T-helper 22 cell (primary cell): ENCODE results near the gene MIPEP.

Experiments used
- DNase-seq: peaks from one replicate; pipeline ENCODE4 v3.0.0-alpha.2; 2020; ENCODE audit warnings: low read depth

MIPEP gene

DNA sequence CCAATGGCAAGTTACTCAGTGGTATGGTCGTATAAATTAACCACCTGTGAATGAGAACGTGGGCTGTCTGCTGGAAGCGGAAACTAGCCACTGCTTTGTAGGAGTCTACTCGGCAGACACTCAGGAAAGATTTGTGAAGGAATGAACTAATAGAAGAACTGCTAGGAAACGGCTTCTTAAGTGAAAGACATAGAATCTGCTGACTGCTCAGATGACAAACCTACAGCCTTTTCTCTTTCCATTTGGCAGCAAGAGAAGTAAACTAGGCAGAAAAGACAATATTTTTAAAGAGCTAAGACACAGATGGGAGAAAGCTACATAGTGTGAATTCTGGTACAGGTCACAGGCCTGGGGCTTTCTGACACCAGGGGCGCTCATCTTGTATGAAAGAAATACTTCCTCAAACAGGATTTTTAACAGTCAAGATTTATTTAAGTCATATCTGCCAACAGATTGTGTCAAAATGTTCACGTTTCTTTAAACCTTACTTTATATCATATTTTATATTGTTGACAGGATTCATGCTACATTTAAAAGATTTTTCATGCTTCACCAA is 78.4 kb downstream of the MIPEP start:
- no peak for DNase-seq

DNA sequence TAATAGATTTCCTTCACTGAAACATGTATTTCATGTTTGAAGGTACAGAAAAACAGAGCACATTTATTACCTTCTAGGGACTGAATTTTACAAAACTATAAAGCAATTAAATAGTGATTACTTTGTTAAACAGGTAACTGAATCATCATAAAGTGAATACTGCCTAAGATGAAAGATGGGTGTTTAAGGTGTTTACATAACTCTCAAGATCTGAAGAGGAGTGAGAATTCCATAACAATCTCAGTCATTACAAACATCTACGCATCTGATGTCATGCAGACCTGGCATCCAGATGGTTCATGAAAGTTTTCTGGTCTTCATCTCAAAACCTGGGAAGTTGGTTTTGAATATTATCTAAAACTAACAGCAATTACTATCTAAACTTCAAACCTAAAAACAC is 80.4 kb downstream of the MIPEP start:
- DNase-seq, result no peak

DNA sequence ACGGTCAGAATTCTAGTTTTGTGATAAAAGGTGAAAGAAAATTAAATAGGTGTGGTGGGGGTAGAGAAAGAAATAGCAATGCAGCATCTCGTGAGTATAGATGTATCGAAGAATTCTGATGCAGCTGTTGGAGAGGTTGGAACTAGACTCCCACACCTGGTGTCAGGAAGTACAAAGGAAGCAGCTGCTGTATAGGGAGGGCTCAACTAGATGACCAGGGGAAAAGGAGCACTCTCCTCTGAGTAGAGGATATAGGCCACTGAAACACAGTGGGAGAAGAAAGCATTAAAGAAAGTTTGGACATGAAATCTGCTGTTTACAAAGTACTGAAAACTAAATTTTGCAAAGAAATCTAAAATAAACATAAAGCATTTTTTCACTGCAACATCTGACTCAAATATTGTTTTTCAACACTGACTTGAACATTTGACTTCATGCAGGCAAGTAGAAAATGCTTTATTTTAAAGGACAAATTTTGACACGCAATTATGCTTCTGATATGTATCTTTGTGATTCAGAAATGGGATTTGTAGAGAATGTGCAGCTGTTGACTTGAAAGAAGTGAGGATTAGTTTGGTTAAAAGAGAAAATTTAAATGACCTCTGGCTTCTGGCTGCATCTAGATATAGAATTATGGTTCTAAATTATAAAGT is 82.2 kb downstream of the MIPEP start:
- DNase-seq, result no peak

GRCh38 chr13:23805821-23806220 is 83.4 kb downstream of the MIPEP start:
- DNase-seq, result no peak

DNA sequence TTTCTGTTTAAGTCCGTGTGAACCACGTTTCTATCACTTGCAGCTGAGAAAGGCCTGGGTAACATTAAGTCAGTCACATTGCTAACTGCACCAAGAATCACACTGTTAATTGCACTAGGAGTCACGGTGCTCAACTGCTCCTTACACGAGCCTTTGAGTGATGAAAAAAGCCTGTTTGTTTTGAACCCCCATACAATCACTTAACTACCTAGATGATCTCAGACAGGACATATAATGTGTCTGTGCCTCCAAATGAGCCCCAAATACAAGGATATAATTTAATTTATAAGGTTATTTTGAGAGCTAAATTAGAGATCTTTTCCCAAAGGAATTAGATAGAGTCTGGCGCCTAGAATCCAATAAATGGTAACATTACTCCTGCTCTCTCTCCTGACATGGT is 84.1 kb downstream of the MIPEP start:
- no peak for DNase-seq

GRCh38 chr13:23804166-23804565 is 85.0 kb downstream of the MIPEP start:
- no peak for DNase-seq

DNA sequence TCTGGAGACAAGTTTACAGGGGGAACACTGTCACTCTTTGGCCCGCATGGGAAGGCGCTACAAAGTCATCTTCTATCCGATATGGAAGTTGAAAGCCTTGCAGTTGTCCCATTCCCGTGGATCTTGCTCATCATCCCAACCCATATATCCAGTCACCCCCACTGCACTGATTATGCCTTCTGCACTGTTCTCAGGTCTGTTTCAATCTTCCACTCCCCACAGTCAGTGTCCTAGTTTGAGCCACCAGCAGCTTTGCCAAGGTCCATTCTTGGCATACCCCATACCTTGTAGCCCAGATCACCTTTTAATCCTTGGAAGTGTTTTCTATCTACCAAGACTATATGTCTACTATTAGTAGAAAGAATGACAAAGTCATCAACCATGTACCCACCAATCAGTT is 88.1 kb downstream of the MIPEP start:
- DNase-seq, result no peak

DNA sequence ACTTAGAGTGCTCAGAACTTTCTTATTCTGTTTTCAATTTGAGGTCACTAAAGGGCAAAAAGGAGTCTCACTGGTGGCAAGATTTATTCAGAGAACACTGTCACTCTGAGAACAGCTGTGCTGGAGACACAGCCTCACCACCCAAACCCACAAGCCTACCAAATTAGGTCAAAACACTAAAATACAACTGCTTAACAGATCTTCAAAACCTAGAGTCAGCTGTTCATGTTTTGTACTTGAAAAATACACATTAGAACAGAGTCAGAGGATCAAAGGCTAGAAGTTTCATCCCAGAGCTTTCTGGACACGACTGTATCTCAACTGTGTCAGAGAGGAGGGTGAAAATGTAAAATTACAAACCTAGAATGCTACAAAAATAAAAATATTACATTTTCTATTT is 89.3 kb downstream of the MIPEP start:
- no peak for DNase-seq

GRCh38 chr13:23797276-23797903 is 91.8 kb downstream of the MIPEP start:
- DNase-seq, result no peak

GRCh38 chr13:23796551-23796950 is 92.6 kb downstream of the MIPEP start:
- DNase-seq, result no peak

DNA sequence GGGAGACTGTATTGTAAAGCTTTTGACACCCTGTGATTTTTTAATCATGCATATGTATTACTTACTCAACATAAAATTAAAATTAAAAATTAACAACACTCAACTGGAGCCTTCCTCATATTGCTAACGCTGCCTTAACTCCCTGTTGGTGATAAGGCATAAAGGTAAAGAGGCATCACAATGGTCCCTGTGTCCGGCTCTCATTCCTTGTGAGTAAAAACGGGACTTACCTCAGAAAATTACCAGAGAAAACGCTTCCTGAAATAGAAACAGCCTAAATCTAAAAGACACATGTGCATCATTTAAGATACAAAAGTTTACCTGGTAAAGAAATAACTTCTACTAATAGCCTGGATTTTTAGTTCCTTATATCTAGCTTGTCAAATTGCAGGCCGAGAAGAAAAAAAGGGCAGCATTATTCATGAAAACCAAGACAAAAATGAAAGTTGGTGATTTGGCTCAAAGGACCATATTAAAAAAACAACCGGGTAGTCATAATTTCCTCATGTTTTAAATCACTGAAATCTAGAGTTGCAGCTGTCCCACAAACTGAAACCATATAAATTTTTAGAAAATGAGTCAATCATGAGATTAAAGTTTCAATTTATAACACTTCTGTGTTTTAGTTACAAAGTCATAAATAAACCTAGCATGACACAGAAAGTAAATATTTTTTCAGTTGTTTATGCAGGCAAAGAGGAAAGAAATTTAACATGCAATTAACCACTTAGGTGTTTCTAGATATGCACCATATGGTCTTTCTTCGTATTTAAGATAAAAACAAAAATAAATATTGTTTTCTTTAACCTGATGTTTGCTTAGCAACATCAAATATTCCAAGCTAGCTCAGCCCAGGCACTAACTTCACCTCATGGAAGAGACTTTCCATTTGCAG is 94.7 kb downstream of the MIPEP start:
- no peak for DNase-seq

DNA sequence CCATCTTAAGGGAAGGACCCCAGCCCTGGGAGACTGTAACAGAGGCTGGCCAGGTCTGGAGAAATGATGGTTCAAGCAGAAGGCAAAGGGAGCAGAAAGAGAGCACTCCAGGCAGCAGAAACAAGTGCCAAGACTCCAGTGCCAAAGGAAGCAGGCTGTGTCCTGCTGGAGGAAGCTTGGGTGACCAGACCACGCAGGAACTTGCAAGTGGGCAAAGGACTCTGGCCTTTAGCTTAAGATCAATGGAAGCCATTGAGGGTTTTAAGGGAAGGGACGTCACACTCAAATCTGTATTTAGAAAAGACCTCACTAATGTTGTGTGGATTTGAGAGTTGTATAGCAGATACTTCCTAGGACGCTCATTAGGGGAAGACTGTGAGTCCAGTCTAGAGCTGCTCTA is 95.5 kb downstream of the MIPEP start:
- DNase-seq, result no peak

DNA sequence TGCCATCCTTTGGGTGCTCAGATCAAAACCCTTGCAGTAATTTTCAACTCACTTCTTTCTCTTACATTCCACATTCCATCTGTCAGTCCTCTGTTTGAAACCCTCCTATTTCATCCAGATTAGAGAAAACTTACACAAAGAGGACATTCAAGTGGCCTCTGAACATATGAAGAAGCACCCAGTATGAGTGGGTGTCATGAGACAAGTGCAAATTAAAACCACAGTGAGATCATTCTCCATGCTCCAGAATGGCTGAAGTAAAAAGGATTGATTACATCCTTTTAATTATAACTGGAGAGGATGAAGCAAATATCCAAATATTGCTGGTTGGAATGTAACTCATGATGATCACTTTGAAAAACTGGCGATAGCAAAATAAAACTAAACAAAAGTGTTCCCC is 96.5 kb downstream of the MIPEP start:
- DNase-seq, result no peak

DNA sequence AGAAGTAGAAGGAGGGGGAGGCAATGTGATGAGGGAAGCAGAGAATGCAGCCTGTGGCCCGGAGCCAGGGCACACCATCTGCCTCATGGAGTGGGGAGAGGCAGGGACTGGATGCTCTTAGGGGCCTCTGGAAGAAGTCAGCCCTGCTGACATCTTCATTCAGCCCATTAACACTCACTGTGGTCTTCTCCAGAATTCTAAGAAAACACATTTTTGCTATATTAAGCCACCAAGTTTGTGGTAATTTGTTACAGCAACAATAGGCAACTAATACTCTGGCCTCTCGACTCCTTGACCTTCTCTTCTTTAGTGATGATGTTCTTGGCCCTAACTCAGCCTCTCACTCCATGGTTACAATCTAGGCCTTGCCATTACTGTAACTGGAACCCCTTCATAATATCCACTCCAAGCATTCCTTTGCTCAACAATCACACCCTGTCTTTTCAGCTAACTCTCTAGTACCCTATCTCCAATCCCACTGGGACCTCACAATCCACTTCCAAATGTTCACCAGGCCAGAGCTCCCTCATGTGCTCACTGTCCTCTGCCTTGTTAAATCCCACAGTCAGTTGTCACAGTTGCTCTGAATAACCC is 98.5 kb downstream of the MIPEP start:
- no peak for DNase-seq

DNA sequence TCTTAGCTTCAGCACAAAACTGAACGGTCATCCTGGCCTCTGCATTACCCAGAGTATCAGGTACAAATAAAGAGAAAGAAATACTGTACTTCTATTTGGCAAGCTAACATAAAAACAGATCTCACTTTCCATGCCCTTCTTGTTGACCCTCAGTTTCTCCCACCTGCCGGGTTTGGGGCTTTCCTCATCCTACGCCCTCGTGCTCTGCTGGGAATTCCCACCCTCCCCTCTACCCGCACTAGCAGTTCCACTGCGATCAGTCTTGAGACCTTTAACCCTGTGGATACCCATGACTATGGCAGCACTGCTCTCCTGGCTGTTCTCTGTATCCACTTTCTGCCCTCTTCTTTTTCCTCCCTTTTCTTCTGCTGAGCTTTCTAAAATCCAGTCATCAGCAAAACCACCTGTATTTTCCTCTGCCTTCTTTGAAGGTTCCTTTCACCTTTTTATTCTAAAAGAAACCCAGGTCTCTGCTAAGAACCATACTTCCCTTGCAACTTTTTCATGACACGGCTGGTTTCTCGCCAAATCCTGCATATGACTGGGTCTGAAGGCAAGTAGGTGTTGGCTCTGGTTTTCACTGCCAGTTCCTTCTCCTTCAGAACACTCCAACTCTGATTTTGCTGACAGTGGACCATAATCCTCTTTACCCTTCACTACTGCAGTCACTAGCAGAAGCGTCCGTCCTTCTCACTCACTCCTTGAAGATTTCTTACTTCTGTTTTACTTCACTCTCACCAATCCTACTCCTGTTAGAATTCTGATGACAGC is 99.4 kb downstream of the MIPEP start:
- no peak for DNase-seq

DNA sequence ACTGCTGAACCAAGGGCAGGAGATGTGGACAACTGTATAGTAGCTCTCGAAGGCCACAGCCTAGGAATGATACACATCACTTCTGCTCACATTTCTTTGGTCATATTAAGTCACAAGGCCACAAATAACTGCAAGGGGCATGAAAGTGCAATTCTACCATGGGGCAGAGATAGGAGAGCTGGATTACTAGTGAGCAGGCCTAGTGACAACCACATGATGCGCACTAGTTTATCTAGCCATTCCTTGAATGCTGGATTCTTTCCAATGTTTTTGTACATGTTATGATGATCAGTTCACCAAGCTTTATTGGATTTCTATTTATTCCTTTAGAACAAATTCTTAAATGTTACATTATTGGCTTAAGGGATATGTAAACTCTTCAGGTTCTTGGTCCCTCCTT is 100.7 kb downstream of the MIPEP start:
- DNase-seq, result no peak

DNA sequence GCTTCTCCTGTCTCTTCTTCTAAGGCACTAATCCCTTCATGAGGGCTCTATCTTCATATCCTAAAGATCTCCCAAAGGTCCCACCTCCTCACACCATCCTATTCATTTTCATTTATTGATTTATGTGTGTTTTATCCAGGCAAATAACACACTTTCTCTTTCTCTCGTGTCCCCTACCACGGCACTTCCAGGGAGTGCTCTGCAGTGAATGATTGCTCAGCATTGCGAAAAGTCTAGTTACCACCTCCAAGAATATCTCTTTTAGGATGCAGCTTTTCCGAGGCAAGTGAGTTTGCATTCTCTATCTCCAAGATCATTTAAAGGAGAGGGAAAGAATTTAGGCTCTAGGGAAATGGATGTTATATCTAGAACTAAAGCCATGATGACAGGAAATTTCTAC is 101.7 kb downstream of the MIPEP start:
- no peak for DNase-seq

DNA sequence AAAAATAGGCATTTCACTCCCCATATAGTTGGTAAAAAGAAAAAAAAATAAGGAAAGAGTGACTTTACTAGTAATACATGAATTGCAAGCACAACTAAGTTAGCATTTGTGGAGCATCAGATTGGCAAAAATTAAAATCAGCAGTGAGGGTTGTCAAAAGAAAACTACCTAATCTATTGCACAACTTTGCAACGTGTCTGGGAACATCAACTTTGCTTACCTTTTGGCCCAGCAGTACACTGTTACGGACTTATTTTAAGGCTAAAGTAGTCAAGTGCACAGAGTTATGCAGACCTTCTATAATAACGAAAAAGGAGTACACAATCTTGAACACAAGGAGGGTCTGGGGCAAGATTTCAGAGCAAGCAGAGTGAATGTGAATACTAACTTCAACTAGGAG is 102.6 kb downstream of the MIPEP start:
- no peak for DNase-seq

DNA sequence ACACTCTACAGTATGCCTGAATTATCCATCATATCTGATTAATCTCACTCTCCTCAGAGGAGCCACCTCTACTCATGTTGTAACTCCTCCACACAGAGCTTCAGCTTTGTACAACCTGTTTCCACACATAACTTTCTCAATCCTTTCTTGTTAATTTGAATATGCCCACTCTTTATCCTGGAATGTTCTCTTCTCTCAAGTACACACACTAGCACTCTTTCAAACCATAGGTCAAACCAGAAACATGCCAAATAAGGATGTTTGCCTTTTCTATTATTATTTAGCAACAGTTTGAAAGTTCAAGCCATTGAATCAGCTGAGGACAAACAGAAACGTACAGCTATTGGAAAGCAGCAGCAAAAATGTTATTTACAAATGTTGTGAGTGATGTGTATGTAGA is 110.3 kb downstream of the MIPEP start:
- DNase-seq, result no peak

DNA sequence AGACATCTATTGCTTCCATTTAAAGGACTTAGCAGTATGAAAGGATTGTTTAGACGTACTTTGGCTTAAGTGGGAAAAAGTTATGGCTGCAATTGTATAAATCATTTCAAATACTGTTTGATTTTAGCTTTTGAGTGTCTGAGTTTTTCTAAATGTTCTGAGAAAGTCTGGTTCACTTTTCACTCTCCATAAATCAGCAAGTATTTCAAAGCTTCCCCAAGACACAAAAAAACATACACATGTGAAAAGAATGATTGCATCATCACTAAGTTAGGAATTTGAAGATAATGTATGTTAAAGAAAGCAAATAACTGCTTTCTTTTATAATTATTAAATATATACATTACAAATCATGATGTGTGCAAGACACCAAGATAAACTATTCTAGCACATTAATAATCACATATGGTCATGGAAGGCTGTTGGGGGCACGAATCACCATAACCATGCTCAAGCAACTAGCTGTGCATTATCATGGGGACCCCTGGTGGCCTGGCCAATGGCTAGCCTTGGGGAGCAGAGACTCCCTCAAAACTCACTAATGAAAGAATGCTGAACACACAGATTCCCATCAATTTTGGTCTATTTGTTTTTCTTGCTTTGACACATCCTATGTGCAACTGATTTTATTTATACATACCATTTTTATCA is 111.1 kb downstream of the MIPEP start:
- DNase-seq, result no peak

DNA sequence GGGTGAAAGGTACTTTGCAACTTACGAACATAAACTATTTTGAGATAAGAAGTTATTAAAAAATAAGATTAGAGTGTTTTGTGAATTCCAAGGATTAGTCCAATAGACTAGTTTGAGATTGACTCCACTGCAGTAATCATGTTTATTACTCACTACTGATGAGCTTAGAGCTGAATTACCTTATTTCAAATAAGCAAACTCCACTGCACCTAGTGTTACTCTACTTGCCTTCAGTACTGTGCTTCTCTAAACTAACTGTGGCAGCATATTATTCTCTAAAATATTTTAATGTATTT is 111.7 kb downstream of the MIPEP start:
- no peak for DNase-seq
